GM18520 (cell line): ENCODE data around the gene PLEKHO2.

Source experiments
- ATAC-seq: cut with Tn5 transposase; IDR thresholded peaks from one replicate; pipeline ENCODE4 v1.9.1; 2021; ENCODE audit not compliant: unreplicated experiment

The PLEKHO2 gene

DNA sequence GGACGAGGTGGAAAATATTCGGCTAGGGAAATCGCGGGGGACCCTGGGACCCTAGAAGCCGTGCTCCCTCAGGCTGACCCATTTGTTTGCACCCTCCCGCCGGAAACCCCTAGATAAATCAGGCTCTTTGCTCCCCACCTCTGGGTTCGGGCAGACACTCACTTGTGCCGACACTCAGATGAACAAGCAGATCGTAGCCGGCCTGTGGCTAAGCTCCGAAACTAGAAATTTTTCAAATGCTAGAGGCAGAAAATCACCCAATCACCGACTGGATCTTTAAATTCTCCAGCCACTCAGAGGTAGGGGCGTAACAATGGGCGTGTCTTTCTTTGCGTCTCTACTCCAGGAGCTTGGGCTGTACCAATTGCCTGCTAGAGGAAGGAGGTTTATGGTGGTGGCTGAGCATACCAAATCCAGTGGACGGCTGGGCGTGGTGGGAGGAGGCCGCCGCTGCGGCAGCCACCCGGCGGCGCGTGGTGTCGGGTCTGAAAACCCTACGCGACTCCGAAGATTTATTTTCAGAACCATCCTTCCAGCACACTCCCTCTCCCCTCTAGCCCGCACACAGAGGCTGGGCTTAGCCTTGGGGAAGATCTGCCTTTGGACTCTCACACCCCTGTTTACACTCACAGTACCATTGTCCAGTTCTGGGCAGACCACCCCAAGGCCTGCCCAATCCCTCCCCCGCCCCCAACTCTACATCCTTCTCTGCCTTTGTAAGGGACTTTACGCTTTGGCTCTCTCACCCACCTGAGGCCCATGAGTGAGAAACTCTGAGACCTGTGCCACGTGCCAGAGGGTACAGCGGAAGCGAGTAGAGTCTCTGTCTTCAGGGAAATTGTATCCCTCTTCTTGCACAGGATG, 16.1 kb upstream of the PLEKHO2 start, which contains the start of gene PIF1:
Gene PIF1, minus strand, starts transcription at position 217 of the 864 bp plus-strand sequence. CDS start 1,312 bp downstream, outside the sequence.
- peak; percentile 67 for ATAC-seq

DNA sequence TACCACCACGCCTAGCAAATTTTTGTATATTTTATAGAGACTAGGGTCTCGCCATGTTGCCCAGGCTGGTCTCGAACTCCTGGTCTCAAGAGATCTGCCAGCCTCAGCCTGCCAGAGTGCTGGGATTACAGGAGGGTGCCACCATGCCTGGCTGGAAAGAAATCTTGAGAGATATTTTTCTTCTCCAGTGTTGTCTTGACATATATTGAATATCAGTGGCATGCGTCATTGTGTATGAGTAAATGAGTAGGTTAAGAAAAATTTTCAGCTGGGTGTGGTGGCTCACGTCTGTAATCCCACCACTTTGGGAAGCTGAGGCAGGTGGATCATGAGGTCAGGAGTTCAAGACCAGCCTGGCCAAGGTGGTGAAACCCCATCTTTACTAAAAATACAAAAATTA, 12.7 kb upstream of the PLEKHO2 start:
- ATAC-seq, result no peak

DNA sequence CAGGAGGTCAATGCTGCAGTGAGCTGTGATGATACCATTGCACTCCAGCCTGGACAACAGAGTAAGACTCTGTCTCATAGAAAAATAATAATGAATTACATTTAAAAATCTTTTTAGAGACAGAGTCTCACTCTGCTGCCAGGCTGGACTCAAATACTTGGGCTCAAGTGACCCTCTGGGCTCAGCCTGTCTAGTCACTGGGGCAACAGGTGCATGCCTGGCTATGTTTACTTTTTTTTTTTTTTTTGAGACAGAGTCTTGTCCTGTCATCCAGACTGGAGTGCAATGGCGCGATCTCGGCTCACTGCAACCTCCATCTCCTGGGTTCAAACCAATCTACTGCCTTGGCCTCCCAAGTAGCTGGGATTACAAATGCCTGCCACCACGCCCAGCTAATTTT, 8.0 kb upstream of the PLEKHO2 start:
- ATAC-seq, result no peak

DNA sequence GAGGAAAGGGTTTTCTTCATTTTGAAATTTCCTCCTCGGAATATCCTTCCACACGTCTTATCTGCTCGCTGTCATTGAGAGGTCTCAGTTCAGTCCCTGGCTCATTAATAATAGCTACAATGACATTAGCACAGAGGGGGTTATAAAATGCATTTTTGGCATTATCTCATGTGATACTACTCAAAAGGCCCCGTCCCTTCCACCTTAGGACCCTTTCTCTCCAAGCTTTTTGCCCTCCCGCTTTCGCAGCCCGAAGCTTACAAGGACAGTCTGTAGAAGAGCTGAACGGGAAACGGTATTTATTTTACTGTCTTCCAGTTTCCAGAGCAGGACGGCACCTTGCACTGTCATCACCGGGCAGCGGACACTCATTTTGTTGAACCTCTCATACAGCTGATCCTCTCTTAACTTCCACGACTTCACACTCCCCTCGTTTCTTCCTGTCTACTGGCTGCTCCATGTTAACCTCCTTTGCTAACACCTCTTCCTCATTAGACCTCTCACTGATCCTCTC, 5.6 kb upstream of the PLEKHO2 start:
- ATAC-seq, result no peak

DNA sequence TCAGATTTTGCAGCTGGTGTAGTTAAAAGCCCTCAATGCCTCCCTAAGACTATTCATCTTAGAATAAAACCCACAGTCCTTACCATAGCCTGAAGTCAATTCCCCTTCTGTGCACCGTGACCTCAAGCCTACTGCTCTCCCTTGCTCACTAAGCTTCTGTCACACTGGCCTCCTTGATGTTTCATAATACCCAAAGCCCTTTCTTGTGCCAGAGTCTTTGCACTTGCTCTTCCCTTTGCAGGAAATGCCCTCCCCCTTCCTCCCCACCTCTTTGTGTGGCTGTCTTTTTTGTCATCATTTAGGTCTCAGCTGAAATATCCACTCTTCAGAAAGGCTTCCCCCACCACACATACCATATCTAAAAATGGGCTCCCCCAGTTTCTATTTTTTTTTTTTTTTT, 4.2 kb upstream of the PLEKHO2 start:
- no peak for ATAC-seq

DNA sequence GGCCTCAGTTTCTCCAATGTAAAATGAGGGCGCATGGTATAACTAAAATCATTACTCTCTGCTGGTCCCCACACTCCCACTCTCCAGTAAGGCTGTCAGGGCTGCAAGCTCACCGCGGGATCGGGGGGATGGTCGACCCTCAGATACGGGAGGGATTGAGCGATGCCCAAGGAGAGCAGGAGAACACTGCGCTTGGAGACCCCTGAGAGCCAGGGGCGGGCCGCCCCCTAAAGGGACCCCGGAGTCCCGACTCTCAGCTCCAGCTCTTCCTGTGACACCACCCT, 713 bp upstream of the PLEKHO2 start:
- no peak for ATAC-seq

DNA sequence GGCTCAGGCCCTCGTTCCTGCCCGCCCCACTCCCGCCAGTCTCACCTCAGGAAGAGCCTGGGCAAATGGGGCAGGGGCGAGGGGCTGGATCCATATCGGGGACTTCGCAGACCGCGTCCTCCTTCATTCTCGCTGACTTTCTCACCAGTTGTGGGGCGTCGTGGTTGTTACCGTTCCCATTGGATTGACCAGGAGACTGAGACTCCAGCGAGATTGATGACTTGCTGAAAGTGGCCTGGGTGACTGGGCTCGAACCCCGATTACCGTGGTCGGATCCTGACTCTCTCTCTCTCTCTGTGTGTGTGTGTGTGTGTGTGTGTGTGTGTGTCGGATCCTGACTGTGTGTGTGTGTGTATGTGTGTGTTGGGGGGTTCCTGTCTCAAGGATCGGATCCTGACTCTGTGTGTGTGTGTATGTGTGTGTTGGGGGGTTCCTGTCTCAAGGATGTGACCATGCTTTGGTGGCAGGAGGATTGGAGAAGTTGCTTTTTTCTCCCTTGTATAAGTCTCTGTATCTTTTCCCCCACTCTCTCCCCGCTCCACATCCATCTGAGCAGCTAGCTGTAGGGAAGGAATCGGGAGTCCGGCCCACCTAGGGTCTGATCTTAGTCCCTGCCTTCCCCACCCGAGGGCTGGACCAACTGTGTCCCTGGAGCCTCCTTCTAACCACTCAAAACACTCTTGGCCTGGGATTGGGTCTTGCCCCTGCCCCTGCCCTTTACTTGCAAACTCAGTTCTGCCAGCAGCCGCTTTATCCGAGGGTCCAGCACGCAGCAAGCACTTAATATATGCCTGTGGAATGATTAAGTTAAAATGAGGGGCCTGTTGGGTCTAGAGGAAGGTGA, 603 bp downstream of the PLEKHO2 start:
- no peak for ATAC-seq

DNA sequence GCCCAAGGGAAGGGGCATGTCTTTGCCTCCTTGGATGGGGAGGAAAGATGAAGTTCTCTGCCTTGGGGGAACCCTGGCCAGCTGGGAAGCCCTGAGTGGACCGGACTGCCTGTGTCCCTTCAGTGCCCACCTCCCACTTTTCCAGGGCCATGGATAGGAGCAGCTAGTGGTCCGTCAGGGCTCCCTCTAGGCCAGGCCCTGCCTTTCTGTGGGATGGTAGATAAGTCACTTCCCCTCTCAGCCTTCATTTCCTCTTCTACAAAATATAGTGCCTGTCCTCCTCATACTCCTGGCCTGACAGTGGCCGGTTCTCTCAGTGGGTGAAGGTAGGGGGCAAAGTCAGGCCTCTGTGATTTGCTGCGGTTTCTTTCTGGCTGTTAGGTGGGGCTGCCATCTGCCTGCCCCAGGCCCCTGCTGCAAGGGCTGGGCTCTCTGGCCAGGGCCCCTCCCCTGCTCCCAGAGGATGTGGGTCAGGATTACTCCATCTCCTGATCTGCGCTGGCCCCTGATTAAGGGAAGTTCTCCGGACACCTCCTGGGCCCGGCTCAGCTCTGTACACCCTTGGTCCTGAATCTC, 1.4 kb downstream of the PLEKHO2 start:
- ATAC-seq, result no peak

DNA sequence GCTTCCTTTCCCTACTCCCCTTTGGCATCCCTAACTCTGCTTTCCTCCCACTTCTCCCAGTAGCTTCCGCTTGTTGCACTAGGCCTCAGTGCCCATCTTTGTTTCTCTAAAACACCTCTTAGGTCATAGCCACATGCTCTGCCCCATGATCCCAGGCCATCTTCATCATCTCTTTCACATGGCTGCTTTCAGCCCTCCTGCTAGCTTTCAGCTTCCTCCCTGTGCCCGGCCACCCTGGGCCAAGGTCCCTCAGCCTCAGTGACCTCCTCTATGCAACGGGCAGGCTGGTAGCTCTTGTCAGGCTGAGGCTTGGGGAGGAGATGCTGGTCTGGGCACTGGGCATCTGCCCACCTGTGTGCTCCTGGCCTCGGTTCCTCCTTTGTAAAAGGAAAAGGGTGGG, 2.3 kb downstream of the PLEKHO2 start:
- no peak for ATAC-seq

DNA sequence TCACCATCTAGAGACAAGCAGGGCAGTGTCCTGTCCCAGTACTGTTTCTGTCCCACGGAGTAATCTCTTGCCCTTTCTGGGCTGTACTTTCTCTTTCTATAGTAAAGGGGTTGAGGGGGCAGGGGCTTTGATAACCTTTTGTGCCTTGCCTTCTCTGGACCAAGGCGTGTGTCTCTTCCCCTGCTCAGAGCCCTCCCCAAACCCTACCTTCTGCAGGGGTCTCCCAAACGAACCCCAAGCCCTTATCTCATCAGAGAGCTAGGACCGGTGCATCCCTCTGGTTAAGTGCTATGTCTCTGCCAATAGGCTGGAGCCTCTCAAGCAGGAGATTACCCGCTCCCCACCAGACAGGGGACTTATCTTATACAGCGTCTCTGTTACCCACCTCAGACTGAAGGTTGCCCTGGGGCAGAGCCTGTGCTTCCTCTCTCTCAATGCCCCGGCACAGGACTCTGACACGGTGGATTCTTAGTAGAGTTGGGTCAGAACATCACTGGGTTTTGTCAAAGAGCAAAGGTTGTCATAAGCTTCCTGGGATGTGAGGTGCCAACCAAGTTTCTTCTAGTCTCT, 2.9 kb downstream of the PLEKHO2 start:
- ATAC-seq, result no peak

DNA sequence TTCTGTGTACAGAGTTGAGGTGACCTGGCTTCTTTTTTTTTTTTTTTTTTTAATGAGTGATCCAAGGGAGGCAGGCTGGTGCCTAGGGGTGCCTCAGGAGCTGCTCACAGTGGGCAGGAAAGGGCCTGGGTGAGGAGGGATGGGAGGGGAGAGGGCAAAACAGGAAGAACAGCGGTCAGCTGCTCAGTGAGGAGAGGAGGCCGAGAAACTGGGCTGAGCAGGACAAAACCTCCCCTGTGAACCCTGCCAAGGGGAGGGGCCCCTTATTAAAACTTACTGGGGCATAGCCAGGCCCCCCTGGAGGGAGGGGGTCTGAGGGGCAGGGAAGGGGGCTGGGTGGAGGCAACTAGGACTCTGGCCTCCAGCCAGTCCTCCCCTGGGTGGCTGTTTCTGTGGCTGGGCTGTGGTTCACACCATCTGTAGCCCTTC, 3.5 kb downstream of the PLEKHO2 start:
- ATAC-seq, result no peak

DNA sequence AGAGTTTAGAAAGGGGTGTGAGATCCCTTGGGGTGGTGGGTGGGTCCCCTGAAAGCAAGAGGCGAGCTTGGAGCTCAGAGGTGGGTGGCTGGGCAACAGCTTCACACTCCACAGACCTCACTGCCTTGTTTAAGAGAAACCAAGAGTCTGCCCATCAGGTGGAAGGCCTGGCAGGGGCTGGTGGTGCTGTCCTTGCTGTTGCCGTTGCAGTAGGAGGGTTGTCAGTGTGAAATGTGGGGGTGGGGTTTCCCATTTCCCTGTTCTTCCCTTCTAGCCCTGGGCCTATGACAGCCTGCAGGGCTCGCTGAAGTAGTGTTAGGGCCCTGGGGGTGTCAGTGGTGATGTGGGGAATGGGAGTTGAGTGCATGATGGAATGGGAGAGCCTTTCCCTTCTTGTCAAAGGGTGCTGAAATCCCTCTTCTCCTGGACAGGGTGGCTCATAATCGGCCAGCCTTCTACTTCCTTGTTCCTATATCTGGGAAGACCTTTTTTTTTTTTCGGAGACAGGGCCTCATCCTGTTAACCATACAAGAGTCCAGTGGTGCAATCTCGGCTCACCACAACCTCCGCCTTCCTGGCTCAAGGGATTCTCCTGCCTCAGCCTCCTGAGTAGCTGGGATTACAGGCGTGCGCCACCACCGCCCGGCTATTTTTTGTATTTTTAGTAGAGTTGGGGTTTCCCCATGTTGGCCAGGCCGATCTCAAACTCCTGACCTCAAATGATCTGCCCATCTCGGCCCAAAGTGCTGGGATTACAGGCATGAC, 4.3 kb downstream of the PLEKHO2 start:
- ATAC-seq, result no peak

DNA sequence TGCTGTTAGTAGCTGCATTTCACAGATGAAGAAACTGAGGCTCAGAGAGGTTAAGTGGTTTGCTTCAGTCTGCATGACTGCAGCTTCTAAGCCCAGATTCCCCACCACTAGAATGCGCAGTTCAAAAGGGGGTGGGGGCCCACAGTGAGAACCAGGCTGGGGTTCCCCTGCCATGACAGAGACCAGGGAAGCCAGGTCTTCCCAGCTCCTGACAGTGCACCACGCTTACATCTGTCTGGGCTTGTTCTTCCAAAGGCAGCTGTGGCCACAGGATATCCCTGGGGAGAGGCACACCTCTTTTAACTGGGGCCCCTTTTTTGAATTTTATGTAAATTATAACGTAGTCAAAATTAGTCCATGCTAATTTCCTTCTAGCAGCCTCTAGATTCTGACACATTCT, 5.3 kb downstream of the PLEKHO2 start:
- ATAC-seq, result no peak

DNA sequence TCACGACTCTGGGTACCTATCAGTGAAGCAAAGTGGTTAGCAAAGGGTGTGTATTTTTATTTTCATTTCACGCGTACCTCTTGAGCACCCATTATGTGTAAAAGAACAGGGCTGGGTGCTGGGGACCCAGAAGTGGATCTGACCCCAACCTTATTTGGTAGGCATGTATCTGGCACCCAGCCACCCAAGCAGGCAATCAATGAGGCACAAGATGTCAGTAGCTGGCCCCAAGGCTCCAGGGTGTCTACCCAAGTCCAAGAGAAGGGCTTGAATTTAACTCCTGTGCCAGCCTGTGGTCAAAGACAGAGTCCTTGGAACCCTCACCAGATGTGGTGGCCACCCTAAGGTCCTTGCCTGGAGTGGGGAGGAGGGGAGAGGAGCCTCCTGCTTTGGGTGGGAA, 5.7 kb downstream of the PLEKHO2 start:
- ATAC-seq, result no peak

DNA sequence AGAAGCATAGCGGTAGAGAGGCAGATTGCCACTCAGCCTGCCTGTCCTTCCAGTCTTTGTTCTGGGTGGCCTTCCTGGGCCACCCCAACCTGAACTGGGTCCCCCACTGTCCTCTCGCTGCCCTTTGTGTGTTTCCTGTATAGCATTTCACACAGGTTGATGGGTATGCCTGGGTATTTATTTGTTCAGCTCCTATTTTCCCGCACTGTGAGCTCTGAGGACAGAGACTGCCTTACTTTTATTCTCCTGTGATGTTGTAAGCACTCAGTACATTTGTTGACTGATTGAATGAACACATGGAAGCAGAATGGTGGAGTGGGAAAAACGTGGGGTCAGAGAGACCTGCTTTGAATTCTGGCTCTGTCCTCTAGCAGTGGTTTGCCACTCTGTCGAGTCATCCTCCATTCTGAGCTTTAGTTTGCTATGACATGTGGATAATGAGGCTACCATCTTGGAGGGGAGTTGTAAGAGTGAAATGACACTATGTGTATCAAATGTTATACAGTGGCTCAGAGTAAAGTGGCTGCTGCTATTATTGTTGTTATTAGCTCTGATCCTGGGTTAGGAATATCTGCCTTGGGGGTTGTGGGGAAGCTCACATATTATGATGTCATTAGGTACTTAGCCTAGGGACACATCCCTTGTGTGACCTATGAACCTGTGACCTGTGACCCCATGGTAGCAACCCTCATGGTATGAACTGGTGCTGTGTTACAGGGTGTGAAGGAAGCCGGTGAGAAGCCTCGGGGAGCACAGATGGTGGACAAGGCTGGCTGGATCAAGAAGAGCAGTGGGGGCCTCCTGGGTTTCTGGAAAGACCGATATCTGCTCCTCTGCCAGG, 6.4 kb downstream of the PLEKHO2 start:
- ATAC-seq, result no peak

DNA sequence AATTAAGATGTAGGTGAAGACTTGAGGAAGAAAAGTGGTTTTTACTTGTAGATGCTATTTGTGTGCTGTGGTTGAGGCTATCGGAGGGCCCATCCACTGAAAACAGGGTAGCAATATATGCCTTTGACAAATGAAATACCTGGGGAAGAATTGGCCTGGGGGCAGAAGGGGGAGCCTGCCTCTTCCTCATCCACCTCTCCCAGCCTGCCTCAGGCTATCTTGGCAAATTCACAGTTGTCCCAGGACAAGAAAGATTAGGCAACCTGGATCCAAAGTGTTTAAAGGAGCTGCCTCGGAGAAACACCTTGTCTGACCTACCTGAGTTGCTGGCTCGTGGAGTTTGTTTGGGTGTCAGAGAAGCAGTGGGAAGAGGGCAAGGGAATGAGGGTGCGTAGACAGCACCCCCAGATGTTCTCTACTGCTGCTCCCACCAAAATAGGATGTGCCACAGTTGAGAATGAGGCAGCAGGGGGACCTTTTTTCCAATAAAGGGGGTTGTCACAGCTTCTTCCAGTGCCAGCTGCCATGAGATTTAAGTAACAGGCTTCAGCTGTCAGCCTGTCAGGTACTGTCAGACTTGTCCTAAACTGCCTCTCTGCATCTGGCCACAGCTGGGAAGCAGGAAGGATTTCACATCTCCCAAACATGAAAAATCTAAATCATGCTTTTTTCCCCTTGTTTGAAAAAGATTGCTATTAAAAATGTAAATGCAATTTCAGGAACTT, 9.2 kb downstream of the PLEKHO2 start:
- no peak for ATAC-seq

DNA sequence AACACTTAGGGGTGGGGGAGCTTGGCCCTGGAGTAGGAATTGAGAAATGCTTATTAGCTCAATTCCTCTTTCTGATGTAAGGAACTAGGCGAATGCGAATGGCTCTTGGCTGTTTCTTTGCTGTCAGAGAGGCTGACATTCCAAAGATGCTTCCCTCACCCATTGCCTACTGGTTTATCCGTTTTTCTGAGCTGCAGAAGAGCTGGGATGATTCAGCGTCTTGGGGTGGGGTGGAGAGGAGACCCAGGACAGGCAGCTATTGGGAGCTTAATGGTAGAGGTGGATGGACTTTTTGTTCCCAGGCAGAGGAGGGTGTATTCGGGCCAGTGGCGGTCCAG, 9.8 kb downstream of the PLEKHO2 start:
- no peak for ATAC-seq

DNA sequence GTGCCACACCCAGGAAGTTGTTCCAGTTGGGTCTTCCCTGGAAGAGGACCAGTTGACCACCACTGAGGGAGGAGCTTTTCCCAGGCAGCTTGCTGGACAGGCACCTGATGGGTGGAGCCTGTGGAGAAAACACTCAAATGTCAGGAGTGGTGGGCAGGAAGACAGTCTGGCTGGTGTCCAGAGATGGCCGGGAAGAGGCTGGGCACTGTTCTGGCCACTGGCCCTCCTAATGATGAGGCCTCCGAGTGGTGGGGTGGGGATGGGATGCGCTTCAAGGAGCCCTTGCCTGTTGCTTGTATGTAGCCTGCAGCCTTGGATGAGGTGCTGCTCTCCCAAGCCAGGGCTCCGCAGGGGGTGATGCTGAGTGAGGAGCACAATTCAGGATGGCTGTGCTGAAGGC, 12.3 kb downstream of the PLEKHO2 start:
- no peak for ATAC-seq

DNA sequence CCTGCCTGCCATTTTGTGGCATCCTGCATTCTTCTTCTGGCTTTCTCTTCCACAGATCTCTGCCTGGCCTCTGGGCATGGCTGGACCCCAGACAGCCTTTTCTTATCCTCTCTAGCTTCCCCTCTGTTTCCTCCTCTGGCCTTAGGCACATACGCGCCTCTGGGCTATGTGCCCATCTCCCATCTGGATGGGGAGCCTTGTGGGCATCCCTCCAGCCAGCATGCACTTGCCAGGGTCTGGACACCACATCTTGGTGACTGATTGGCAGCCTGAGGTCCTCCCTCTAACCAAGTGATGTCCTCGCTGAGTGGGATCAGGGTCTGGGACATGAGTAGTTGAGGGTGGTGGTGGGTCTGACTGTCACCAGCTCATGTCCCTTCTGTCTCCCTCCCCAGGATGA, 12.8 kb downstream of the PLEKHO2 start:
- no peak for ATAC-seq
